GM19043 (cell line): ENCODE data around the gene CMTM2.
"Not testable (repeated sequence)": the region's sequence is repeated elsewhere in the genome, so short reads cannot be mapped to it uniquely, and the experiment has no call there.

Experiments used
- ATAC-seq: cut with Tn5 transposase; IDR thresholded peaks from one replicate; pipeline ENCODE4 v1.9.1; 2021; ENCODE audit warnings: low read depth; ENCODE audit not compliant: unreplicated experiment

CMTM2 gene

DNA sequence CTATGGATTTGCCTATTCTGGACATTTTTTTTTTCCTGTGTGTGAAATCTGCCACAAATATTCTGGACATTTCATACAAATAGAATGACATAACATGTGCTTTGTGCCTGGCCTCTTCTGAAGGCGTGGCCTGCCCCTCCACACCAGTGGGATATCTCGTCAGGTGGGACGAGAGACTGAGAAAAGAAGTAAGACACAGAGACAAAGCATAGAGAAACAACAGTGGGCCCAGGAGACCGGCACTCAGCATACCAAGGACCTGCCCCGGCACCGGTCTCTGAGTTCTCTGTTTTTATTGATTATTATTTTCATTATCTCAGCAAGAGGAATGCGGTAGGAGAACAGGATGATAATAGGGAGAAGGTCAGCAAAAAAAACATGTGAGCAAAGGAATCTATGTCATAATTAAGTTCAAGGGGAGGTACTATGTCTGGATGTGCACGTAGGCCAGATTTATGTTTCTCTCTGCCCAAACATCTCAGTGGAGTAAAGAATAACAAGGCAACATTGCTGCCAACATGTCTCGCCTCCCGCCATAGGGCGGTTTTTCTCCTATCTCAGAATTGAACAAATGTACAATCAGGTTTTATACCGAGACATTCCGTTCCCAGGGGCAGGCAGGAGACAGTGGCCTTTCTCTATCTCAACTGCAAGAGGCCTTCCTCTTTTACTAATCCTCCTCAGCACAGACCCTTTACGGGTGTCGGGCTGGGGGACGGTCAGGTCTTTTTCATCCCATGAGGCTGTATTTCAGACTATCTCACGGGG lies 48.5 kb downstream of the CMTM2 start:
- not testable (repeated sequence) for ATAC-seq

- ATAC-seq, result no peak
Measured at GRCh38 chr16:66629856-66630255, 50.6 kb downstream of the CMTM2 start.

GRCh38 chr16:66630561-66631260 lies 51.4 kb downstream of the CMTM2 start:
- not testable (repeated sequence) for ATAC-seq

DNA sequence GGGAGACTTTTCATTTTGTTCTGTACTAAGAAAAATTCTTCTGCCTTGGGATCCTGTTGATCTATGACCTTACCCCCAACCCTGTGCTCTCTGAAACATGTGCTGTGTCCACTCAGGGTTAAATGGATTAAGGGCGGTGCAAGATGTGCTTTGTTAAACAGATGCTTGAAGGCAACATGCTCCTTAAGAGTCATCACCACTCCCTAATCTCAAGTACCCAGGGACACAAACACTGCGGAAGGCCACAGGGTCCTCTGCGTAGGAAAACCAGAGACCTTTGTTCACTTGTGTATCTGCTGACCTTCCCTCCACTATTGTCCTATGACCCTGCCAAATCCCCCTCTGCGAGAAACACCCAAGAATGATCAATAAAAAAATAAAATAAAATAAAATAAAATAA lies 52.3 kb downstream of the CMTM2 start:
- ATAC-seq, result not testable (repeated sequence)

DNA sequence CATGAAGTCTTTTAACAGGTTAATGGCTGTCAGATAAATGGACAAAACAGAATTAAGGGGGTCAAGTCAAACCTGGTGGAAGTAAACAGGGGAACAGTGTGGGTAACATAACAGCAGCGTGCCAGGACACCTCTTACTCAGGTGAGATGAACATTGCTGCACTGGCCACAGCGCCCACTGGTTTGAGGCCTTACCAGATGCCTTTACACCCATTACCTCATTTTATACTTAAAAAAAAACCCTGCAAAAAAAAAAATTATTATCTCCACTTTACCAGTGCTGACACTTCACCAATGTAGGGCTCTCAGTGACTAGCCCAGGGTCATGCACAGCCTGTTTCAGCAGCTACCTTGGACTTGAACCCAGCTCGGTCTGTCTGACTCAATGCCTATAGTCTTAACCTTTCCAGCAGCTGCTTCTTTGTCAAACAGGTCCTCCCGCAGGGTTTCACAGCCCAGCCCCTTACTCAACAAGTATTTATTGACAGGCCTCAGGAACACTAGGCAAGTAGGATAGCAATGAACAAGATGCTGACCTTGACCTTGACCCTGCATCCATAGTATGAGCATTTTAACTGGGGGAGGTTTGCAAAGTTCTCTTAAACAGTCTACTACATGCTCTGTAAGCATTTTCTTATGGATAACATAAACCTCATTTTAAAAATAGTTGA lies 55.4 kb downstream of the CMTM2 start:
- ATAC-seq, result no peak

- ATAC-seq, result no peak
Measured at GRCh38 chr16:66635406-66635805, 56.1 kb downstream of the CMTM2 start.

- no peak for ATAC-seq
Measured at GRCh38 chr16:66636199-66636598, 56.9 kb downstream of the CMTM2 start.

DNA sequence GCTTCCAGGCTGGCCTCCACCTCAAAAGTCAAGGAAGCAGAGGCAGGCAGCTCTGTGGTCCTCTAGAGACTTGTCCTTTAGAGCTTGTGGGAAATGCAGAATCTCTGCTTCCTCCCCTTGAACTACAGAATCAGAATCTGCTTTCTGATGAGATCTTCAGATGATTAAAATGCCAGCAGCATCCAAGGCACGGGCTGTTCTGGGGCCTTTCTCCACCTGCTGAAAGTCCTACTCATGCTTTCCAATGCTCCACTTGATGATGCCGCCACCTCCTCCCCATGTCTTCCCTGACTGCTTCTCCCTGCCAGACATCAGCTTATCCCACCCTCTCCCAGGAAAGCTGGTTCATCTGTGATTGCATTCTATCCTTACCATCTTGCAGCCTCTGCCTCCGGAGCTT lies 58.5 kb downstream of the CMTM2 start:
- no peak for ATAC-seq
